H1 (cell line): ENCODE measurements around the gene COLEC12.

Source experiments
- ASH2L ChIP-seq: fragments of 200-600, 300-600 bp; sonication (generic); IDR thresholded peaks from one replicate; pipeline ENCODE4 v1.7.1; 2017; ENCODE audit warnings: low read length
- EP300 ChIP-seq, 2 experiments: IDR thresholded peaks; 1 replicate in 1 of 2; 2 replicates in 1 of 2; pipeline ENCODE4 v1.6.1; 2011 to 2012; ENCODE audit warnings: low read depth in 2 of 2, low read length in 2 of 2, mild to moderate bottlenecking in 2 of 2, borderline replicate concordance in 1 of 2, inconsistent platforms in 1 of 2, moderate library complexity in 1 of 2
- EZH2 ChIP-seq: fragments of 200-600 bp; sonication (generic); IDR thresholded peaks from 2 replicates; pipeline ENCODE4 v1.7.1; 2012; ENCODE audit warnings: low read depth, mild to moderate bottlenecking, moderate library complexity, low read length, inconsistent platforms; ENCODE audit not compliant: severe bottlenecking
- KDM1A ChIP-seq: fragments of 200-600, 300-600 bp; sonication (generic); IDR thresholded peaks from 2 replicates; pipeline ENCODE4 v1.7.1; 2016; ENCODE audit warnings: mild to moderate bottlenecking, low read length, borderline replicate concordance
- POLR2A ChIP-seq, 2 experiments: IDR thresholded peaks; 1 replicate in 1 of 2; 2 replicates in 1 of 2; pipeline ENCODE4 v1.6.1; 2011; ENCODE audit warnings: low read depth in 2 of 2, low read length in 2 of 2, mild to moderate bottlenecking in 2 of 2; ENCODE audit errors: control extremely low read depth in 1 of 2
- POLR2AphosphoS5 ChIP-seq: IDR thresholded peaks from 2 replicates; pipeline ENCODE4 v1.6.1; 2011; ENCODE audit warnings: low read depth, low read length
- SIN3A ChIP-seq, 2 experiments: IDR thresholded peaks in 1 of 2; conservative IDR thresholded peaks in 1 of 2; 2 replicates each; pipeline ENCODE4 v1.6.1; 2011 to 2012; ENCODE audit warnings: low read length in 2 of 2, improper control_type of control experiment in 1 of 2, low read depth in 1 of 2, mild to moderate bottlenecking in 1 of 2
- YY1 ChIP-seq: IDR thresholded peaks from 2 replicates; pipeline ENCODE4 v1.6.1; 2011; ENCODE audit warnings: low read depth, mild to moderate bottlenecking, low read length
- ZNF274 ChIP-seq: IDR thresholded peaks from 2 replicates; pipeline ENCODE4 v1.7.0; 2012; ENCODE audit warnings: low read length, borderline replicate concordance; ENCODE audit errors: extremely low read depth
- TF ChIP-seq, protein P1 (sequence below), 3 experiments: IDR thresholded peaks; 1 replicate in 2 of 3; 2 replicates in 1 of 3; pipeline versions ENCODE4 v1.5.1 to v1.6.1; 2011; ENCODE audit warnings: low read length in 3 of 3, mild to moderate bottlenecking in 3 of 3, inconsistent platforms in 2 of 3, low read depth in 1 of 3, moderate library complexity in 1 of 3; ENCODE audit not compliant: insufficient read depth in 1 of 3; ENCODE audit errors: control extremely low read depth in 1 of 3
- TF ChIP-seq, protein P2 (sequence below): IDR thresholded peaks from 2 replicates; pipeline ENCODE4 v1.6.1; 2011; ENCODE audit warnings: low read depth, mild to moderate bottlenecking, low read length; ENCODE audit not compliant: insufficient read depth
- TF ChIP-seq, protein P3 (sequence below): IDR thresholded peaks from 2 replicates; pipeline ENCODE4 v1.6.1; 2012; ENCODE audit warnings: inconsistent platforms

DNA sequence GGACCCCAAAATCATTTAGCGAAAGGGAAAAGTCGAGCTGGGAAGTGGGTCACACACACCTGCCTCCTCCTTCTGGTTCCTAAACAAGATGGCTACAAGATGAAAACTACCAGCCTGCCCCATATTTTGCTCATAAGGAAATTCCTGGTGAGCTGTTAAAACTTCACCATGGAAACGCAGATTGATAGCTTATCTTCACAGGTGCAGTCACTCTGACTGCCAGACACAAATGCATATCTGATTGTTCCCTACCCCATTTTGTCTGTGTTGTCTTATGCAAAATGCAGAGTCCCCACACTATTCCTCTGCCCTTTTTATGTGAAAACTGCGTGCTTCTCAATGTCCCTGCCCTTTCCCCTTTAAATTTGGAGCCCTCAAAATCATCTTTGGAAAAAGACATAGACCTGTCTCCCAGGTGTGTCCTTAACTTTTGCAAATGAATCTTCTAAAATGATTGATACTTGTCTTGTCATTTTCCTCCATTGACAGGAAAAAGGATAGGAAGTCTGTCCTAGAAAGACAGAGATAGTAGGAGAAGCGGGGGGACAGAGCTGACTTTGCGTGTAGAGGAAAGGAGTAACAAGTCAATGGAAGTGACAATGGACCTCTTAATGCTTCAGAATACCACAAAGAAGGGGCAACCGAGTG is 193.8 kb downstream of the COLEC12 start:
- TF ChIP-seq KDM1A (no peak), ZNF274 (no peak), EP300 (IDR thresholded peaks at IDR 0.05; ENCODE audit: borderline replicate concordance in 1 of 2, low read depth in 2 of 2, low read length in 2 of 2) (no peak), ASH2L (no peak), SIN3A (conservative IDR thresholded peaks at IDR 0.05 in 1 of 2, IDR thresholded peaks at IDR 0.05 in 1 of 2; ENCODE audit: low read depth in 1 of 2, low read length in 2 of 2) (no peak), POLR2AphosphoS5 (no peak), EZH2 (no peak), YY1 (no peak), POLR2A (IDR thresholded peaks at IDR 0.05; ENCODE audit: control extremely low read depth in 1 of 2, low read depth in 2 of 2, low read length in 2 of 2) (no peak)
- TF ChIP-seq, protein P1, sequence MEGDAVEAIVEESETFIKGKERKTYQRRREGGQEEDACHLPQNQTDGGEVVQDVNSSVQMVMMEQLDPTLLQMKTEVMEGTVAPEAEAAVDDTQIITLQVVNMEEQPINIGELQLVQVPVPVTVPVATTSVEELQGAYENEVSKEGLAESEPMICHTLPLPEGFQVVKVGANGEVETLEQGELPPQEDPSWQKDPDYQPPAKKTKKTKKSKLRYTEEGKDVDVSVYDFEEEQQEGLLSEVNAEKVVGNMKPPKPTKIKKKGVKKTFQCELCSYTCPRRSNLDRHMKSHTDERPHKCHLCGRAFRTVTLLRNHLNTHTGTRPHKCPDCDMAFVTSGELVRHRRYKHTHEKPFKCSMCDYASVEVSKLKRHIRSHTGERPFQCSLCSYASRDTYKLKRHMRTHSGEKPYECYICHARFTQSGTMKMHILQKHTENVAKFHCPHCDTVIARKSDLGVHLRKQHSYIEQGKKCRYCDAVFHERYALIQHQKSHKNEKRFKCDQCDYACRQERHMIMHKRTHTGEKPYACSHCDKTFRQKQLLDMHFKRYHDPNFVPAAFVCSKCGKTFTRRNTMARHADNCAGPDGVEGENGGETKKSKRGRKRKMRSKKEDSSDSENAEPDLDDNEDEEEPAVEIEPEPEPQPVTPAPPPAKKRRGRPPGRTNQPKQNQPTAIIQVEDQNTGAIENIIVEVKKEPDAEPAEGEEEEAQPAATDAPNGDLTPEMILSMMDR (IDR thresholded peaks at IDR 0.05; ENCODE audit: control extremely low read depth in 1 of 3, insufficient read depth in 1 of 3, low read depth in 1 of 3, low read length in 3 of 3): no peak
- TF ChIP-seq, protein P2, sequence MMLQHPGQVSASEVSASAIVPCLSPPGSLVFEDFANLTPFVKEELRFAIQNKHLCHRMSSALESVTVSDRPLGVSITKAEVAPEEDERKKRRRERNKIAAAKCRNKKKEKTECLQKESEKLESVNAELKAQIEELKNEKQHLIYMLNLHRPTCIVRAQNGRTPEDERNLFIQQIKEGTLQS: no peak
- TF ChIP-seq, protein P3, sequence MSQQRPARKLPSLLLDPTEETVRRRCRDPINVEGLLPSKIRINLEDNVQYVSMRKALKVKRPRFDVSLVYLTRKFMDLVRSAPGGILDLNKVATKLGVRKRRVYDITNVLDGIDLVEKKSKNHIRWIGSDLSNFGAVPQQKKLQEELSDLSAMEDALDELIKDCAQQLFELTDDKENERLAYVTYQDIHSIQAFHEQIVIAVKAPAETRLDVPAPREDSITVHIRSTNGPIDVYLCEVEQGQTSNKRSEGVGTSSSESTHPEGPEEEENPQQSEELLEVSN: no peak
